HL-60 (cell line): ENCODE measurements around the gene SLFNL1.

ENCODE experiments used
- DNase-seq, 2 experiments: peaks; one replicate each; pipeline ENCODE4 v3.0.0-alpha.2; 2010 to 2020; ENCODE audit warnings: low read depth in 1 of 2, low spot score in 1 of 2
- H3K27ac ChIP-seq: fragments of 250-450 bp; sonication (Bioruptor Pico); replicated peaks from 2 replicates; pipeline ENCODE4 v1.5.1; 2020; ENCODE audit warnings: mild to moderate bottlenecking, moderate library complexity
- H3K27me3 ChIP-seq: fragments of 250-450 bp; sonication (Bioruptor Pico); 2 replicates; pipeline ENCODE4 v1.5.1; 2021; ENCODE audit warnings: mild to moderate bottlenecking, moderate library complexity; ENCODE audit not compliant: insufficient read depth, poor library complexity, severe bottlenecking
- H3K4me3 ChIP-seq: replicated peaks from 2 replicates; pipeline ENCODE4 v1.5.1; 2011; ENCODE audit warnings: mild to moderate bottlenecking, control low read depth, low read length; ENCODE audit not compliant: insufficient read depth
- CTCF ChIP-seq: IDR thresholded peaks from one replicate; pipeline ENCODE4 v1.5.1; 2011; ENCODE audit warnings: low read length, control low read depth, inconsistent platforms; ENCODE audit not compliant: insufficient read depth
- GABPA ChIP-seq: IDR thresholded peaks from 2 replicates; pipeline ENCODE4 v1.6.1; 2012; ENCODE audit warnings: low read depth
- POLR2AphosphoS5 ChIP-seq: IDR thresholded peaks from 2 replicates; pipeline ENCODE4 v1.6.1; 2012; ENCODE audit warnings: low read depth
- REST ChIP-seq: IDR thresholded peaks from 2 replicates; pipeline ENCODE4 v1.6.1; 2012; ENCODE audit warnings: low read depth; ENCODE audit not compliant: insufficient replicate concordance
- SPI1 ChIP-seq: IDR thresholded peaks from 2 replicates; pipeline ENCODE4 v1.6.1; 2012; ENCODE audit warnings: low read depth, mild to moderate bottlenecking, borderline replicate concordance

The SLFNL1 gene

GRCh38 chr1:41048540-41048939 lies 27.0 kb upstream of the SLFNL1 start:
- no peak for DNase-seq
- TF ChIP-seq GABPA: no peak
- no peak for TF ChIP-seq SPI1
- no peaks in the 10 kb centered on the region for H3K27me3 ChIP-seq
- H3K27ac ChIP-seq: no peak overlapping the region
- no peak overlapping the region for H3K4me3 ChIP-seq

- no peak for TF ChIP-seq SPI1
- TF ChIP-seq GABPA: no peak
- TF ChIP-seq CTCF: no peak
- no peak for TF ChIP-seq POLR2AphosphoS5
- no peak for TF ChIP-seq REST
- H3K27me3 ChIP-seq: no peaks in the 10 kb centered on the region
- H3K4me3 ChIP-seq: no peak overlapping the region
- DNase-seq: no peak
- no peak overlapping the region for H3K27ac ChIP-seq
These were observed 24.8 kb upstream of the SLFNL1 start for GRCh38 chr1:41046347-41046775.

- Histone ChIP-seq H3K4me3 (no peak overlapping the region), H3K27me3 (no peaks in the 10 kb centered on the region), H3K27ac (no peak overlapping the region)
- TF ChIP-seq CTCF (no peak), SPI1 (no peak), POLR2AphosphoS5 (no peak), GABPA (no peak), REST (no peak)
- DNase-seq: no peak
These were observed 24.2 kb upstream of the SLFNL1 start for GRCh38 chr1:41045740-41046139.

GRCh38 chr1:41044187-41044586 lies 22.7 kb upstream of the SLFNL1 start:
- no peak overlapping the region for H3K4me3 ChIP-seq
- no peak for DNase-seq
- H3K27me3 ChIP-seq: no peaks in the 10 kb centered on the region
- TF ChIP-seq POLR2AphosphoS5: no peak
- no peak for TF ChIP-seq SPI1
- no peak for TF ChIP-seq CTCF
- no peak for TF ChIP-seq GABPA
- TF ChIP-seq REST: no peak
- no peak overlapping the region for H3K27ac ChIP-seq
